ENCODE data around the gene SH2D1A.

DNA sequence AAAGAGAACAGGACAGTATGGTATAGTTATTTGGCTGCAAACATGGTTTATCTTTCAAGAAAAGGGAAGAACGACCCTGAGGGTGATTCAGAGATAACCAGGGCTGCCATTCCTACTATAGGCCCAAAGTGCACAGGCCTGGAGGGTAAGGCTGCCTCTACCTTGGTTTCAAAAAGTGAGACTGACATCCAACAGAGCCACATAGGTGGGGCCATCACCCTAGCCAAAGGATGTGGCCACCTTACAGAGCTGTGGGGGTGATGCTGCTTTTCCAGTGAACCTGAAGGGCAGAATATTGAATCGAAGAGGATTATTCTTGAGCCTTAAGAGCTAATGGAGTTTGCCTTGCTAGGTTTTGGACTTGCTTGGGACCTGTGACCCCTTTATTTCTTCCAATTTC, 15.7 kb downstream of the SH2D1A start:
- TF ChIP-seq SNAI2 (CRISPR knock-in tag; IDR thresholded peaks at IDR 0.05) (no peak), PPARA (CRISPR knock-in tag; IDR thresholded peaks at IDR 0.05; ENCODE audit: borderline replicate concordance) (no peak), OSR1 (CRISPR knock-in tag; IDR thresholded peaks at IDR 0.05) (no peak), ZNF565 (CRISPR knock-in tag; conservative IDR thresholded peaks at IDR 0.05; ENCODE audit: low read depth) (no peak), RARB (CRISPR knock-in tag; IDR thresholded peaks at IDR 0.05) (no peak), ZFP3 (CRISPR knock-in tag; IDR thresholded peaks at IDR 0.05) (no peak), TOX (CRISPR knock-in tag; IDR thresholded peaks at IDR 0.05; ENCODE audit: borderline replicate concordance) (no peak), ZC3H10 (CRISPR knock-in tag; IDR thresholded peaks at IDR 0.05) (no peak), ARNTL (CRISPR knock-in tag; IDR thresholded peaks at IDR 0.05; ENCODE audit: borderline replicate concordance, low read depth) (no peak)
- TF ChIP-seq, protein P1, sequence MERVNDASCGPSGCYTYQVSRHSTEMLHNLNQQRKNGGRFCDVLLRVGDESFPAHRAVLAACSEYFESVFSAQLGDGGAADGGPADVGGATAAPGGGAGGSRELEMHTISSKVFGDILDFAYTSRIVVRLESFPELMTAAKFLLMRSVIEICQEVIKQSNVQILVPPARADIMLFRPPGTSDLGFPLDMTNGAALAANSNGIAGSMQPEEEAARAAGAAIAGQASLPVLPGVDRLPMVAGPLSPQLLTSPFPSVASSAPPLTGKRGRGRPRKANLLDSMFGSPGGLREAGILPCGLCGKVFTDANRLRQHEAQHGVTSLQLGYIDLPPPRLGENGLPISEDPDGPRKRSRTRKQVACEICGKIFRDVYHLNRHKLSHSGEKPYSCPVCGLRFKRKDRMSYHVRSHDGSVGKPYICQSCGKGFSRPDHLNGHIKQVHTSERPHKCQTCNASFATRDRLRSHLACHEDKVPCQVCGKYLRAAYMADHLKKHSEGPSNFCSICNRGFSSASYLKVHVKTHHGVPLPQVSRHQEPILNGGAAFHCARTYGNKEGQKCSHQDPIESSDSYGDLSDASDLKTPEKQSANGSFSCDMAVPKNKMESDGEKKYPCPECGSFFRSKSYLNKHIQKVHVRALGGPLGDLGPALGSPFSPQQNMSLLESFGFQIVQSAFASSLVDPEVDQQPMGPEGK (CRISPR knock-in tag; IDR thresholded peaks at IDR 0.05; ENCODE audit: borderline replicate concordance) = no peak
- TF ChIP-seq, protein P2, sequence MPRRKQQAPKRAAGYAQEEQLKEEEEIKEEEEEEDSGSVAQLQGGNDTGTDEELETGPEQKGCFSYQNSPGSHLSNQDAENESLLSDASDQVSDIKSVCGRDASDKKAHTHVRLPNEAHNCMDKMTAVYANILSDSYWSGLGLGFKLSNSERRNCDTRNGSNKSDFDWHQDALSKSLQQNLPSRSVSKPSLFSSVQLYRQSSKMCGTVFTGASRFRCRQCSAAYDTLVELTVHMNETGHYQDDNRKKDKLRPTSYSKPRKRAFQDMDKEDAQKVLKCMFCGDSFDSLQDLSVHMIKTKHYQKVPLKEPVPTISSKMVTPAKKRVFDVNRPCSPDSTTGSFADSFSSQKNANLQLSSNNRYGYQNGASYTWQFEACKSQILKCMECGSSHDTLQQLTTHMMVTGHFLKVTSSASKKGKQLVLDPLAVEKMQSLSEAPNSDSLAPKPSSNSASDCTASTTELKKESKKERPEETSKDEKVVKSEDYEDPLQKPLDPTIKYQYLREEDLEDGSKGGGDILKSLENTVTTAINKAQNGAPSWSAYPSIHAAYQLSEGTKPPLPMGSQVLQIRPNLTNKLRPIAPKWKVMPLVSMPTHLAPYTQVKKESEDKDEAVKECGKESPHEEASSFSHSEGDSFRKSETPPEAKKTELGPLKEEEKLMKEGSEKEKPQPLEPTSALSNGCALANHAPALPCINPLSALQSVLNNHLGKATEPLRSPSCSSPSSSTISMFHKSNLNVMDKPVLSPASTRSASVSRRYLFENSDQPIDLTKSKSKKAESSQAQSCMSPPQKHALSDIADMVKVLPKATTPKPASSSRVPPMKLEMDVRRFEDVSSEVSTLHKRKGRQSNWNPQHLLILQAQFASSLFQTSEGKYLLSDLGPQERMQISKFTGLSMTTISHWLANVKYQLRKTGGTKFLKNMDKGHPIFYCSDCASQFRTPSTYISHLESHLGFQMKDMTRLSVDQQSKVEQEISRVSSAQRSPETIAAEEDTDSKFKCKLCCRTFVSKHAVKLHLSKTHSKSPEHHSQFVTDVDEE (CRISPR knock-in tag; IDR thresholded peaks at IDR 0.05) = no peak
- TF ChIP-seq, protein P3, sequence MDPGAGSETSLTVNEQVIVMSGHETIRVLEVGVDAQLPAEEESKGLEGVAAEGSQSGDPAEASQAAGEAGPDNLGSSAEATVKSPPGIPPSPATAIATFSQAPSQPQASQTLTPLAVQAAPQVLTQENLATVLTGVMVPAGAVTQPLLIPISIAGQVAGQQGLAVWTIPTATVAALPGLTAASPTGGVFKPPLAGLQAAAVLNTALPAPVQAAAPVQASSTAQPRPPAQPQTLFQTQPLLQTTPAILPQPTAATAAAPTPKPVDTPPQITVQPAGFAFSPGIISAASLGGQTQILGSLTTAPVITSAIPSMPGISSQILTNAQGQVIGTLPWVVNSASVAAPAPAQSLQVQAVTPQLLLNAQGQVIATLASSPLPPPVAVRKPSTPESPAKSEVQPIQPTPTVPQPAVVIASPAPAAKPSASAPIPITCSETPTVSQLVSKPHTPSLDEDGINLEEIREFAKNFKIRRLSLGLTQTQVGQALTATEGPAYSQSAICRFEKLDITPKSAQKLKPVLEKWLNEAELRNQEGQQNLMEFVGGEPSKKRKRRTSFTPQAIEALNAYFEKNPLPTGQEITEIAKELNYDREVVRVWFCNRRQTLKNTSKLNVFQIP (CRISPR knock-in tag; IDR thresholded peaks at IDR 0.05; ENCODE audit: borderline replicate concordance, low read depth) = no peak
- TF ChIP-seq, protein P4, sequence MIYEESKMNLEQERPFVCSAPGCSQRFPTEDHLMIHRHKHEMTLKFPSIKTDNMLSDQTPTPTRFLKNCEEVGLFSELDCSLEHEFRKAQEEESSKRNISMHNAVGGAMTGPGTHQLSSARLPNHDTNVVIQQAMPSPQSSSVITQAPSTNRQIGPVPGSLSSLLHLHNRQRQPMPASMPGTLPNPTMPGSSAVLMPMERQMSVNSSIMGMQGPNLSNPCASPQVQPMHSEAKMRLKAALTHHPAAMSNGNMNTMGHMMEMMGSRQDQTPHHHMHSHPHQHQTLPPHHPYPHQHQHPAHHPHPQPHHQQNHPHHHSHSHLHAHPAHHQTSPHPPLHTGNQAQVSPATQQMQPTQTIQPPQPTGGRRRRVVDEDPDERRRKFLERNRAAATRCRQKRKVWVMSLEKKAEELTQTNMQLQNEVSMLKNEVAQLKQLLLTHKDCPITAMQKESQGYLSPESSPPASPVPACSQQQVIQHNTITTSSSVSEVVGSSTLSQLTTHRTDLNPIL (CRISPR knock-in tag; IDR thresholded peaks at IDR 0.05; ENCODE audit: low read depth) = no peak
